ENCODE results near the gene ZNF644.

- TF ChIP-seq EP300 (IDR thresholded peaks at IDR 0.05) (no peak), CTCF (IDR thresholded peaks at IDR 0.05) (no peak), POLR2AphosphoS5 (IDR thresholded peaks at IDR 0.05) (no peak), POLR2A (IDR thresholded peaks at IDR 0.05) (no peak)
These were observed 85.1 kb downstream of the ZNF644 start for GRCh38 chr1:90936731-90937130.

Data from upper lobe of left lung (tissue), 4 donors.